Islet of Langerhans (tissue), 1 donor: ENCODE measurements around the gene TSPAN18.

Experiments used
- FAIRE-seq: peaks from one replicate; lab custom pipeline; 2011; peaks lifted over from hg19 to GRCh38; lab: Jason Lieb, UNC

TSPAN18 gene

GRCh38 chr11:44711113-44711786 lies 15.5 kb upstream of the TSPAN18 start:
- FAIRE-seq = no peak

GRCh38 chr11:44711787-44712608 lies 14.8 kb upstream of the TSPAN18 start:
- no peak for FAIRE-seq

- FAIRE-seq = no peak
These were observed 13.7 kb upstream of the TSPAN18 start for GRCh38 chr11:44713022-44713421.

- no peak for FAIRE-seq
These were observed 10.5 kb upstream of the TSPAN18 start for GRCh38 chr11:44716256-44716655.

- FAIRE-seq = no peak
These were observed 8.7 kb upstream of the TSPAN18 start for GRCh38 chr11:44718057-44718456.

GRCh38 chr11:44718612-44719390 lies 8.0 kb upstream of the TSPAN18 start:
- FAIRE-seq = no peak

GRCh38 chr11:44725016-44725685 lies 1.6 kb upstream of the TSPAN18 start:
- no peak for FAIRE-seq

GRCh38 chr11:44725757-44726282 lies 942 bp upstream of the TSPAN18 start:
- no peak for FAIRE-seq

GRCh38 chr11:44727114-44727372 lies 281 bp downstream of the TSPAN18 start:
- FAIRE-seq = no peak

- no peak for FAIRE-seq
These were observed 868 bp downstream of the TSPAN18 start for GRCh38 chr11:44727373-44728287.

- FAIRE-seq = no peak
These were observed 1.7 kb downstream of the TSPAN18 start for GRCh38 chr11:44728491-44728910.

- FAIRE-seq = no peak
These were observed 2.3 kb downstream of the TSPAN18 start for GRCh38 chr11:44729063-44729462.

GRCh38 chr11:44729713-44730112 lies 3.0 kb downstream of the TSPAN18 start:
- FAIRE-seq = no peak

- no peak for FAIRE-seq
These were observed 4.0 kb downstream of the TSPAN18 start for GRCh38 chr11:44730775-44731174.

GRCh38 chr11:44731685-44732430 lies 5.1 kb downstream of the TSPAN18 start:
- FAIRE-seq = no peak

GRCh38 chr11:44732564-44732963 lies 5.8 kb downstream of the TSPAN18 start:
- no peak for FAIRE-seq

GRCh38 chr11:44733877-44734276 lies 7.1 kb downstream of the TSPAN18 start:
- no peak for FAIRE-seq

GRCh38 chr11:44734843-44735381 lies 8.2 kb downstream of the TSPAN18 start:
- no peak for FAIRE-seq

- FAIRE-seq = no peak
These were observed 10.0 kb downstream of the TSPAN18 start for GRCh38 chr11:44736791-44737190.
